ENCODE data around the gene KCNAB1.

Gene KCNAB1

DNA sequence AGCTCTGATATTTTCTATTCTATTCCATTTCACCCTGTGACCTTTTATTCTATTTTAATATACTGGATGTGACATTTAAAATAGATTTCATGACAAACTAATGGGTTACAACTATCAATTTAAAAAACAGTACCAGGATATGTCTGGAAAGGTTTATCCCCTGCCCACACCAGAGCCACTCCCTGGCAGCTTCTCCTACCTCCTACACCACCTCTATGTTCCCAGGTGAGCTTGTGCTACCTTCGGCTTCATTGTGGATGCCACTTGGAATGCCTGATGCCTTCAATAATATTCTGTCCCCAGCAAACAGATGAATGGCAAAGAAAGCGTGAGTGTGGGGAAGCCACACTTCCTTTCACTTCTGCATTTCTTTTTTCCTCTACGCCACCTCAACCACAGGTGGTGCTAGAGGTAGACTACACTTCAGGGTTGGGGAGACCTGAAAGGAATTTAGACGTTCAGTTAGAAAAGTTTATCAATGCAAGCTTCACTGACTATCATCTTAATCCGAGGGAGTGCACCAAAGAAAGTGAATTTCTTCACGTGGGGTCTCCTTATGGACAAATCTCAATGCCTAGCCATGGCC, 221.5 kb downstream of the KCNAB1 start:
- TF ChIP-seq, protein P1, sequence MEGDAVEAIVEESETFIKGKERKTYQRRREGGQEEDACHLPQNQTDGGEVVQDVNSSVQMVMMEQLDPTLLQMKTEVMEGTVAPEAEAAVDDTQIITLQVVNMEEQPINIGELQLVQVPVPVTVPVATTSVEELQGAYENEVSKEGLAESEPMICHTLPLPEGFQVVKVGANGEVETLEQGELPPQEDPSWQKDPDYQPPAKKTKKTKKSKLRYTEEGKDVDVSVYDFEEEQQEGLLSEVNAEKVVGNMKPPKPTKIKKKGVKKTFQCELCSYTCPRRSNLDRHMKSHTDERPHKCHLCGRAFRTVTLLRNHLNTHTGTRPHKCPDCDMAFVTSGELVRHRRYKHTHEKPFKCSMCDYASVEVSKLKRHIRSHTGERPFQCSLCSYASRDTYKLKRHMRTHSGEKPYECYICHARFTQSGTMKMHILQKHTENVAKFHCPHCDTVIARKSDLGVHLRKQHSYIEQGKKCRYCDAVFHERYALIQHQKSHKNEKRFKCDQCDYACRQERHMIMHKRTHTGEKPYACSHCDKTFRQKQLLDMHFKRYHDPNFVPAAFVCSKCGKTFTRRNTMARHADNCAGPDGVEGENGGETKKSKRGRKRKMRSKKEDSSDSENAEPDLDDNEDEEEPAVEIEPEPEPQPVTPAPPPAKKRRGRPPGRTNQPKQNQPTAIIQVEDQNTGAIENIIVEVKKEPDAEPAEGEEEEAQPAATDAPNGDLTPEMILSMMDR (IDR thresholded peaks at IDR 0.05): no peak
- Histone ChIP-seq H3K4me3 (ENCODE audit: low read depth, low read length) (no peak overlapping the region), H3K27ac (no peak overlapping the region)

DNA sequence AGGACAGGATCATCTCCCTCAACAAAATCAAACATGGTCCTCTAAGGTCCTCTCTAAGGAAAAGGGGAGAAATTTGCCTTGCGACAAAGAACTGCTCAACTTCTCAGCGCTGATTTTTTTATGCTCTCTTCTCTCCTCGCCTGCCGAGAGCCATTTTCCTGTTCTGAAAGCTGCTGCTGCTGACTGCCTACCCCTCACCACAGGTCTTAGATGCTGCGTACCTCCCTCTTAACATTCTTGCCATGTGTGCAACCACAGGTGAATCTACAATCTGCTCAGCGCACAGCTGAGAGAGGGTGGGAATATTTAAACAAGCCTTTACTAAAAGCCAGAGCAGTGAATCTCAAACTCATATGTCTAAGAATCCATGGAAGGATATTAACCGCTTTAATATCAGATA, 223.8 kb downstream of the KCNAB1 start:
- TF ChIP-seq, protein P1 (IDR thresholded peaks at IDR 0.05): no peak
- H3K36me3 ChIP-seq (ENCODE audit: control insufficient read depth, insufficient read depth, low read length): no peaks in the 10 kb centered on the region
- no peak overlapping the region for H3K4me3 ChIP-seq (ENCODE audit: low read depth, low read length)
- H3K27ac ChIP-seq: no peak overlapping the region
- H3K27me3 ChIP-seq (ENCODE audit: control insufficient read depth, insufficient read depth, low read length): no peaks in the 10 kb centered on the region
- no peaks in the 10 kb centered on the region for H3K4me1 ChIP-seq
- no peak overlapping the region for H3K4me2 ChIP-seq (ENCODE audit: low read length)
- H2AFZ ChIP-seq: no peak overlapping the region
- no peaks in the 10 kb centered on the region for H3K9me3 ChIP-seq (ENCODE audit: control insufficient read depth, low read length)
- no peaks in the 10 kb centered on the region for H3K79me2 ChIP-seq
- no peak overlapping the region for H3K9ac ChIP-seq

More for the DNA sequence above, 221.5 kb downstream of the KCNAB1 start:
- H3K4me1 ChIP-seq: no peaks in the 10 kb centered on the region
- no peak overlapping the region for H2AFZ ChIP-seq
- H3K9me3 ChIP-seq (ENCODE audit: control insufficient read depth, low read length): no peaks in the 10 kb centered on the region
- H3K27me3 ChIP-seq (ENCODE audit: control insufficient read depth, insufficient read depth, low read length): no peaks in the 10 kb centered on the region
- no peaks in the 10 kb centered on the region for H3K36me3 ChIP-seq (ENCODE audit: control insufficient read depth, insufficient read depth, low read length)
- no peaks in the 10 kb centered on the region for H3K79me2 ChIP-seq
- no peak overlapping the region for H3K9ac ChIP-seq
- H3K4me2 ChIP-seq (ENCODE audit: low read length): no peak overlapping the region

GRCh38 chr3:156349111-156349510, 228.7 kb downstream of the KCNAB1 start:
- H3K9ac ChIP-seq: no peak overlapping the region
- H3K79me2 ChIP-seq: no peaks in the 10 kb centered on the region
- H3K27me3 ChIP-seq (ENCODE audit: control insufficient read depth, insufficient read depth, low read length): no peaks in the 10 kb centered on the region
- H3K4me3 ChIP-seq (ENCODE audit: low read depth, low read length): no peak overlapping the region
- no peaks in the 10 kb centered on the region for H3K36me3 ChIP-seq (ENCODE audit: control insufficient read depth, insufficient read depth, low read length)
- H3K4me2 ChIP-seq (ENCODE audit: low read length): no peak overlapping the region
- H3K4me1 ChIP-seq: no peaks in the 10 kb centered on the region
- no peak overlapping the region for H3K27ac ChIP-seq
- no peaks in the 10 kb centered on the region for H3K9me3 ChIP-seq (ENCODE audit: control insufficient read depth, low read length)
- no peak overlapping the region for H2AFZ ChIP-seq
- TF ChIP-seq, protein P1 (IDR thresholded peaks at IDR 0.05): no peak

- TF ChIP-seq, protein P1 (IDR thresholded peaks at IDR 0.05): no peak
- no peak overlapping the region for H3K27ac ChIP-seq
- H3K9me3 ChIP-seq (ENCODE audit: control insufficient read depth, low read length): no peaks in the 10 kb centered on the region
- H3K79me2 ChIP-seq: no peaks in the 10 kb centered on the region
- H3K4me1 ChIP-seq: no peaks in the 10 kb centered on the region
- H3K4me2 ChIP-seq (ENCODE audit: low read length): no peak overlapping the region
- H3K9ac ChIP-seq: no peak overlapping the region
- no peak overlapping the region for H3K4me3 ChIP-seq (ENCODE audit: low read depth, low read length)
- no peaks in the 10 kb centered on the region for H3K27me3 ChIP-seq (ENCODE audit: control insufficient read depth, insufficient read depth, low read length)
- no peak overlapping the region for H2AFZ ChIP-seq
- H3K36me3 ChIP-seq (ENCODE audit: control insufficient read depth, insufficient read depth, low read length): no peaks in the 10 kb centered on the region
Observed at GRCh38 chr3:156349978-156350377, 229.6 kb downstream of the KCNAB1 start.

- Histone ChIP-seq H3K79me2 (no peaks in the 10 kb centered on the region), H3K9ac (no peak overlapping the region), H3K27ac (no peak overlapping the region), H3K9me3 (ENCODE audit: control insufficient read depth, low read length) (no peaks in the 10 kb centered on the region), H3K4me1 (no peaks in the 10 kb centered on the region), H3K36me3 (ENCODE audit: control insufficient read depth, insufficient read depth, low read length) (no peaks in the 10 kb centered on the region), H3K4me3 (ENCODE audit: low read depth, low read length) (no peak overlapping the region), H2AFZ (no peak overlapping the region), H3K4me2 (ENCODE audit: low read length) (no peak overlapping the region), H3K27me3 (ENCODE audit: control insufficient read depth, insufficient read depth, low read length) (no peaks in the 10 kb centered on the region)
- TF ChIP-seq, protein P1 (IDR thresholded peaks at IDR 0.05): no peak
Observed at GRCh38 chr3:156350781-156351180, 230.4 kb downstream of the KCNAB1 start.
